HEK293 (cell line): ENCODE data around the gene FASTK.
A peak's percentile ranks its signal among the peaks of the same experiment; 100 is the strongest.

Experiments
- GLIS1 ChIP-seq: fragments of 450-650 bp; formaldehyde crosslinking; IDR thresholded peaks from 2 replicates; pipeline ENCODE4 v1.5.1; 2016; ENCODE audit warnings: missing biosample characterization, missing genetic modification characterization
- KLF1 ChIP-seq: fragments of 450-650 bp; formaldehyde crosslinking; IDR thresholded peaks from 2 replicates; pipeline ENCODE4 v1.5.1; 2016; ENCODE audit warnings: missing biosample characterization, missing genetic modification characterization
- MEIS1 ChIP-seq: sonication (generic); formaldehyde crosslinking; IDR thresholded peaks from 2 replicates; pipeline ENCODE4 v1.8.1; 2022; ENCODE audit warnings: missing genetic modification reagents, mild to moderate bottlenecking, borderline replicate concordance
- MYNN ChIP-seq: fragments of 450-650 bp; formaldehyde crosslinking; IDR thresholded peaks from 2 replicates; pipeline ENCODE4 v1.5.1; 2016; ENCODE audit warnings: missing biosample characterization, missing genetic modification characterization, borderline replicate concordance
- OSR2 ChIP-seq: fragments of 450-650 bp; formaldehyde crosslinking; IDR thresholded peaks from 2 replicates; pipeline ENCODE4 v1.5.1; 2016; ENCODE audit warnings: missing biosample characterization, missing genetic modification characterization
- PRDM2 ChIP-seq: fragments of 450-650 bp; formaldehyde crosslinking; IDR thresholded peaks from 2 replicates; pipeline ENCODE4 v1.5.1; 2016; ENCODE audit warnings: missing biosample characterization, missing genetic modification characterization, borderline replicate concordance
- RBAK ChIP-seq: fragments of 450-650 bp; formaldehyde crosslinking; IDR thresholded peaks from 2 replicates; pipeline ENCODE4 v1.5.1; 2016; ENCODE audit warnings: missing biosample characterization, missing genetic modification characterization
- SALL2 ChIP-seq: fragments of 450-650 bp; formaldehyde crosslinking; IDR thresholded peaks from 2 replicates; pipeline ENCODE4 v1.5.0; 2017; ENCODE audit warnings: missing biosample characterization, mild to moderate bottlenecking, missing genetic modification characterization, borderline replicate concordance
- SCRT2 ChIP-seq: fragments of 450-650 bp; formaldehyde crosslinking; IDR thresholded peaks from 2 replicates; pipeline ENCODE4 v1.5.1; 2016; ENCODE audit warnings: missing biosample characterization, missing genetic modification characterization
- ZNF214 ChIP-seq: fragments of 450-650 bp; formaldehyde crosslinking; IDR thresholded peaks from 2 replicates; pipeline ENCODE4 v1.5.1; 2017; ENCODE audit warnings: missing biosample characterization, mild to moderate bottlenecking, missing genetic modification characterization, borderline replicate concordance
- ZNF221 ChIP-seq: fragments of 450-650 bp; formaldehyde crosslinking; IDR thresholded peaks from 2 replicates; pipeline ENCODE4 v1.5.1; 2017; ENCODE audit warnings: missing biosample characterization, missing genetic modification characterization, borderline replicate concordance
- ZNF292 ChIP-seq: fragments of 450-650 bp; formaldehyde crosslinking; IDR thresholded peaks from 2 replicates; pipeline ENCODE4 v1.5.1; 2016; ENCODE audit warnings: low read depth, missing biosample characterization, missing genetic modification characterization, borderline replicate concordance
- ZNF366 ChIP-seq: fragments of 450-650 bp; formaldehyde crosslinking; conservative IDR thresholded peaks from 2 replicates; pipeline ENCODE4 v1.5.1; 2016; ENCODE audit warnings: missing biosample characterization, missing genetic modification characterization
- ZNF488 ChIP-seq: fragments of 450-650 bp; formaldehyde crosslinking; IDR thresholded peaks from 2 replicates; pipeline ENCODE4 v1.5.1; 2016; ENCODE audit warnings: missing biosample characterization, missing genetic modification characterization
- ZNF548 ChIP-seq: fragments of 450-650 bp; formaldehyde crosslinking; IDR thresholded peaks from 2 replicates; pipeline ENCODE4 v1.5.1; 2016; ENCODE audit warnings: missing biosample characterization, missing genetic modification characterization
- ZNF555 ChIP-seq: fragments of 450-650 bp; formaldehyde crosslinking; conservative IDR thresholded peaks from 2 replicates; pipeline ENCODE4 v1.5.1; 2017; ENCODE audit warnings: missing biosample characterization, mild to moderate bottlenecking, missing genetic modification characterization, inconsistent platforms
- ZNF571 ChIP-seq: fragments of 450-650 bp; formaldehyde crosslinking; IDR thresholded peaks from 2 replicates; pipeline ENCODE4 v1.5.0; 2017; ENCODE audit warnings: missing biosample characterization, missing genetic modification characterization
- ZNF610 ChIP-seq: fragments of 450-650 bp; formaldehyde crosslinking; IDR thresholded peaks from 2 replicates; pipeline ENCODE4 v1.5.1; 2016; ENCODE audit warnings: missing biosample characterization, missing genetic modification characterization, borderline replicate concordance
- ZNF629 ChIP-seq: fragments of 450-650 bp; formaldehyde crosslinking; IDR thresholded peaks from 2 replicates; pipeline ENCODE4 v1.5.1; 2017; ENCODE audit warnings: missing biosample characterization, missing genetic modification characterization
- ZNF658 ChIP-seq: fragments of 450-650 bp; formaldehyde crosslinking; IDR thresholded peaks from 2 replicates; pipeline ENCODE4; 2016; ENCODE audit warnings: missing biosample characterization, missing genetic modification characterization
- ZNF776 ChIP-seq: fragments of 450-650 bp; formaldehyde crosslinking; IDR thresholded peaks from 2 replicates; pipeline ENCODE4 v1.5.0; 2017; ENCODE audit warnings: missing biosample characterization, missing genetic modification characterization, borderline replicate concordance
- ZNF777 ChIP-seq: fragments of 450-650 bp; formaldehyde crosslinking; IDR thresholded peaks from 2 replicates; pipeline ENCODE4 v1.5.1; 2017; ENCODE audit warnings: missing biosample characterization, missing genetic modification characterization, borderline replicate concordance
- ZNF792 ChIP-seq: fragments of 450-650 bp; formaldehyde crosslinking; IDR thresholded peaks from 2 replicates; pipeline ENCODE4 v1.5.1; 2016; ENCODE audit warnings: missing biosample characterization, missing genetic modification characterization
- ZNF830 ChIP-seq: fragments of 450-650 bp; IDR thresholded peaks from 2 replicates; pipeline ENCODE4 v1.5.0; 2018; ENCODE audit warnings: missing biosample characterization, missing genetic modification characterization, low read depth, mild to moderate bottlenecking, moderate library complexity
- TF ChIP-seq, protein P1 (sequence below): fragments of 450-650 bp; formaldehyde crosslinking; IDR thresholded peaks from 2 replicates; pipeline ENCODE4 v1.5.1; 2016; ENCODE audit warnings: missing biosample characterization, missing genetic modification characterization
- TF ChIP-seq, protein P2 (sequence below): fragments of 450-650 bp; formaldehyde crosslinking; IDR thresholded peaks from 2 replicates; pipeline ENCODE4 v1.5.1; 2016; ENCODE audit warnings: missing biosample characterization, missing genetic modification characterization
- TF ChIP-seq, protein P3 (sequence below): fragments of 450-650 bp; formaldehyde crosslinking; IDR thresholded peaks from 2 replicates; pipeline ENCODE4 v1.5.1; 2016; ENCODE audit warnings: missing biosample characterization, missing genetic modification characterization

FASTK gene

DNA sequence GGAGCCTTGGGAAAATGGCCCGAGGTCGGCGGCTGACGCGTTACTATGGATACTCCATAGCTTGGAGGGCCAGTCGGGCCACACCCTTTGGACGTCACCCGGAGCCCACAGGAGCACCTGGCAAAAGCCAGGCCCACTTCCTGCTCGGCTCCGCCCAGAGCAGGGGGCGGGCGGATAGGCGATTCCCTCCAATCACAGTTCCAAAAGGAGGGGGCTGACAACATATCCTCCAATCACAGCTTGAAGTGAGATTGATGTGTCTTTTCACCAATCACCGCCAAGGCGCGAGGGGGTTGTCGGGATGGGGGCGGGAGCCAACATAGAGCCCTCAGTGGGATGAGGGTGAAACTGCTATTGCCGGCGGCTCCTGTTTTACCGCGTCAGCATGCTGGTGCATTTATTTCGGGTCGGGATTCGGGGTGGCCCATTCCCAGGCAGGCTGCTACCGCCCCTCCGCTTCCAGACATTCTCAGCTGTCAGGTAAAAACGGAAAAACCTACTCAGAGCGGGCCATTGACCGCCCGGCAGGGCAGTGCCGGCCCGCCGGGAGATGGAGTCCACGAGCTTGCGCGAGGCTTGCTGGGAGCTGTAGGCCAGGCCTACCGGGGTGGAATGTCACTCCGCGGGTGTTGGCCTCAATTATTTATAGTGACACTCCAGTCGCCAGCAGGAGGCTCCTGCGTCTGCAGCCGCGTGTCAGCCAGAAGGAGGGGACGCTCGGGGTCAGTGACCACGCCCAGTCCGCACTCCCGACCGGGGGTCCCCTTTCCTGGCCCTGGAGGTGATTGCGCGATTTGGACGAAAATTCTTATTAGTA is 52.3 kb downstream of the FASTK start, which contains the start of gene ABCB8 (continued):
- TF ChIP-seq, protein P1, sequence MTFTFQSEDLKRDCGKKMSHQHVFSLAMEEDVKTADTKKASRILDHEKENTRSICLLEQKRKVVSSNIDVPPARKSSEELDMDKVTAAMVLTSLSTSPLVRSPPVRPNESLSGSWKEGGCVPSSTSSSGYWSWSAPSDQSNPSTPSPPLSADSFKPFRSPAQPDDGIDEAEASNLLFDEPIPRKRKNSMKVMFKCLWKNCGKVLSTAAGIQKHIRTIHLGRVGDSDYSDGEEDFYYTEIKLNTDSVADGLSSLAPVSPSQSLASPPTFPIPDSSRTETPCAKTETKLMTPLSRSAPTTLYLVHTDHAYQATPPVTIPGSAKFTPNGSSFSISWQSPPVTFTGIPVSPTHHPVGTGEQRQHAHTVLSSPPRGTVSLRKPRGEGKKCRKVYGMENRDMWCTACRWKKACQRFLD (tag by site-specific recombination), result no peak
- TF ChIP-seq ZNF221 (tag by site-specific recombination), result no peak
- TF ChIP-seq ZNF610 (tag by site-specific recombination), result peak; percentile 38; the same call in 1 of the 2 replicates
- TF ChIP-seq ZNF214 (tag by site-specific recombination), result no peak
- TF ChIP-seq ZNF658, result no peak
- TF ChIP-seq, protein P2, sequence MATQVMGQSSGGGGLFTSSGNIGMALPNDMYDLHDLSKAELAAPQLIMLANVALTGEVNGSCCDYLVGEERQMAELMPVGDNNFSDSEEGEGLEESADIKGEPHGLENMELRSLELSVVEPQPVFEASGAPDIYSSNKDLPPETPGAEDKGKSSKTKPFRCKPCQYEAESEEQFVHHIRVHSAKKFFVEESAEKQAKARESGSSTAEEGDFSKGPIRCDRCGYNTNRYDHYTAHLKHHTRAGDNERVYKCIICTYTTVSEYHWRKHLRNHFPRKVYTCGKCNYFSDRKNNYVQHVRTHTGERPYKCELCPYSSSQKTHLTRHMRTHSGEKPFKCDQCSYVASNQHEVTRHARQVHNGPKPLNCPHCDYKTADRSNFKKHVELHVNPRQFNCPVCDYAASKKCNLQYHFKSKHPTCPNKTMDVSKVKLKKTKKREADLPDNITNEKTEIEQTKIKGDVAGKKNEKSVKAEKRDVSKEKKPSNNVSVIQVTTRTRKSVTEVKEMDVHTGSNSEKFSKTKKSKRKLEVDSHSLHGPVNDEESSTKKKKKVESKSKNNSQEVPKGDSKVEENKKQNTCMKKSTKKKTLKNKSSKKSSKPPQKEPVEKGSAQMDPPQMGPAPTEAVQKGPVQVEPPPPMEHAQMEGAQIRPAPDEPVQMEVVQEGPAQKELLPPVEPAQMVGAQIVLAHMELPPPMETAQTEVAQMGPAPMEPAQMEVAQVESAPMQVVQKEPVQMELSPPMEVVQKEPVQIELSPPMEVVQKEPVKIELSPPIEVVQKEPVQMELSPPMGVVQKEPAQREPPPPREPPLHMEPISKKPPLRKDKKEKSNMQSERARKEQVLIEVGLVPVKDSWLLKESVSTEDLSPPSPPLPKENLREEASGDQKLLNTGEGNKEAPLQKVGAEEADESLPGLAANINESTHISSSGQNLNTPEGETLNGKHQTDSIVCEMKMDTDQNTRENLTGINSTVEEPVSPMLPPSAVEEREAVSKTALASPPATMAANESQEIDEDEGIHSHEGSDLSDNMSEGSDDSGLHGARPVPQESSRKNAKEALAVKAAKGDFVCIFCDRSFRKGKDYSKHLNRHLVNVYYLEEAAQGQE, result no peak
- TF ChIP-seq ZNF777 (tag by site-specific recombination), result no peak
- no peak for TF ChIP-seq PRDM2 (tag by site-specific recombination)
- TF ChIP-seq ZNF555 (tag by site-specific recombination), result no peak
- peak; percentile 57 for TF ChIP-seq ZNF629 (tag by site-specific recombination)
- TF ChIP-seq OSR2, result peak; percentile 56; the same call in 1 of the 2 replicates
- TF ChIP-seq ZNF488, result no peak
- TF ChIP-seq ZNF830, result no peak
- TF ChIP-seq ZNF792 (tag by site-specific recombination), result no peak
- TF ChIP-seq RBAK (tag by site-specific recombination), result no peak
- no peak for TF ChIP-seq ZNF776 (tag by site-specific recombination)
- TF ChIP-seq ZNF548 (tag by site-specific recombination), result no peak
- TF ChIP-seq, protein P3, sequence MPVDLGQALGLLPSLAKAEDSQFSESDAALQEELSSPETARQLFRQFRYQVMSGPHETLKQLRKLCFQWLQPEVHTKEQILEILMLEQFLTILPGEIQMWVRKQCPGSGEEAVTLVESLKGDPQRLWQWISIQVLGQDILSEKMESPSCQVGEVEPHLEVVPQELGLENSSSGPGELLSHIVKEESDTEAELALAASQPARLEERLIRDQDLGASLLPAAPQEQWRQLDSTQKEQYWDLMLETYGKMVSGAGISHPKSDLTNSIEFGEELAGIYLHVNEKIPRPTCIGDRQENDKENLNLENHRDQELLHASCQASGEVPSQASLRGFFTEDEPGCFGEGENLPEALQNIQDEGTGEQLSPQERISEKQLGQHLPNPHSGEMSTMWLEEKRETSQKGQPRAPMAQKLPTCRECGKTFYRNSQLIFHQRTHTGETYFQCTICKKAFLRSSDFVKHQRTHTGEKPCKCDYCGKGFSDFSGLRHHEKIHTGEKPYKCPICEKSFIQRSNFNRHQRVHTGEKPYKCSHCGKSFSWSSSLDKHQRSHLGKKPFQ (tag by site-specific recombination), result no peak
- no peak for TF ChIP-seq SALL2 (tag by site-specific recombination)
- TF ChIP-seq ZNF571 (tag by site-specific recombination), result no peak
- TF ChIP-seq MEIS1, result no peak
- TF ChIP-seq GLIS1 (tag by site-specific recombination), result peak; percentile 88
- TF ChIP-seq SCRT2, result no peak
- TF ChIP-seq KLF1 (tag by site-specific recombination), result peak; percentile 74
- TF ChIP-seq ZNF292 (tag by site-specific recombination), result no peak
- no peak for TF ChIP-seq MYNN (tag by site-specific recombination)
- no peak for TF ChIP-seq ZNF366 (tag by site-specific recombination)
